Calu3 (cell line): ENCODE data around the gene SPTBN2. TPM values are rescaled to one million over a fixed set of nuclear protein-coding genes. Genes with fewer than 3 reads are reported as not detected.

Experiments used
- BruUV-seq: library from RNA; stranded (reverse); fragments of 400-500 nt; replicated peaks from 2 replicates; lab custom pipeline; 2021; lab: Mats Ljungman, UMichigan
- CTCF ChIA-PET: fragments of 300-600 bp; sonication (Branson Sonifier 250); formaldehyde crosslinking; loops from one replicate; lab custom pipeline; 2022; ENCODE audit warnings: antibody characterized with exemption; lab: Charles Lee
- DNase-seq: peaks from one replicate; pipeline ENCODE4 v3.0.0; 2022
- H3K27ac Mint-ChIP-seq: one replicate; pipeline ENCODE4 v1.8.0; 2022; ENCODE audit warnings: mixed read lengths; ENCODE audit not compliant: unreplicated experiment
- H3K27me3 Mint-ChIP-seq: one replicate; pipeline ENCODE4 v1.8.0; 2022; ENCODE audit warnings: mixed read lengths; ENCODE audit not compliant: unreplicated experiment
- H3K36me3 Mint-ChIP-seq: one replicate; pipeline ENCODE4 v1.8.0; 2022; ENCODE audit warnings: mild to moderate bottlenecking, moderate library complexity, mixed read lengths; ENCODE audit not compliant: insufficient read depth, unreplicated experiment
- H3K4me1 Mint-ChIP-seq: one replicate; pipeline ENCODE4 v1.8.0; 2022; ENCODE audit warnings: mild to moderate bottlenecking, low read depth, mixed read lengths; ENCODE audit not compliant: unreplicated experiment
- H3K4me3 Mint-ChIP-seq: one replicate; pipeline ENCODE4 v1.8.0; 2022; ENCODE audit warnings: mild to moderate bottlenecking, low read depth, moderate library complexity, mixed read lengths; ENCODE audit not compliant: unreplicated experiment
- H3K9me3 Mint-ChIP-seq: one replicate; pipeline ENCODE4 v1.8.0; 2022; ENCODE audit warnings: low read depth, mixed read lengths; ENCODE audit not compliant: unreplicated experiment
- CTCF ChIP-seq: fragments of 200-600 bp; IDR thresholded peaks from one replicate; pipeline ENCODE4 v1.8.0; 2022; ENCODE audit warnings: antibody characterized with exemption; ENCODE audit not compliant: unreplicated experiment
- intact Hi-C: fragments of 100-400 bp; cut with micrococcal nuclease; formaldehyde crosslinking; loops from one replicate; pipeline ENCODE4 v1.10.0; 2022; ENCODE audit not compliant: unreplicated experiment
- total RNA-seq: library from RNA; stranded (reverse); gene quantifications from 2 replicates; pipeline ENCODE4 v1.2.3, GENCODE V29; 2022

Gene SPTBN2
- total RNA-seq, 1 experiment from 2014 or later: 41.3 TPM

- BruUV-seq: no TSS peak
- intact Hi-C loops: no loop called here
- no peaks in the 10 kb centered on the region for H3K9me3 Mint-ChIP-seq
- peaks cover 27% of the 10 kb centered on the region for H3K36me3 Mint-ChIP-seq
- peaks cover 8% of the 10 kb centered on the region for H3K4me1 Mint-ChIP-seq
- CTCF ChIA-PET: no interaction called here
- DNase-seq: no peak
- TF ChIP-seq CTCF: no peak
- H3K27ac Mint-ChIP-seq: no peak overlapping the region
- no peaks in the 10 kb centered on the region for H3K27me3 Mint-ChIP-seq
- H3K4me3 Mint-ChIP-seq: no peak overlapping the region
Observed at GRCh38 chr11:66741153-66741552, 12.1 kb upstream of the SPTBN2 start.

GRCh38 chr11:66739983-66740382, 11.0 kb upstream of the SPTBN2 start:
- no peak overlapping the region for H3K27ac Mint-ChIP-seq
- TF ChIP-seq CTCF: no peak
- H3K27me3 Mint-ChIP-seq: peaks cover under 1% of the 10 kb centered on the region
- H3K4me1 Mint-ChIP-seq: peaks cover 8% of the 10 kb centered on the region
- intact Hi-C loops: no loop called here
- peaks cover 17% of the 10 kb centered on the region for H3K36me3 Mint-ChIP-seq
- DNase-seq: no peak
- no peak overlapping the region for H3K4me3 Mint-ChIP-seq
- CTCF ChIA-PET: interaction anchor here (0.5 kb wide), 1 partner anchor 124 kb away, joined by 3 read pairs; the partner anchor contains the start of gene RBM14
- no peaks in the 10 kb centered on the region for H3K9me3 Mint-ChIP-seq
- no TSS peak for BruUV-seq

- no peak overlapping the region for H3K4me3 Mint-ChIP-seq
- H3K9me3 Mint-ChIP-seq: no peaks in the 10 kb centered on the region
- DNase-seq: no peak
- H3K27ac Mint-ChIP-seq: no peak overlapping the region
- no peak for TF ChIP-seq CTCF
- CTCF ChIA-PET: no interaction called here
- H3K27me3 Mint-ChIP-seq: peaks cover 43% of the 10 kb centered on the region
- intact Hi-C loops: no loop called here
- no TSS peak for BruUV-seq
- H3K4me1 Mint-ChIP-seq: no peaks in the 10 kb centered on the region
- no peaks in the 10 kb centered on the region for H3K36me3 Mint-ChIP-seq
Observed at GRCh38 chr11:66734215-66734614, 5.2 kb upstream of the SPTBN2 start.

GRCh38 chr11:66729447-66729846, 431 bp upstream of the SPTBN2 start:
- DNase-seq: no peak
- Mint-ChIP-seq H3K9me3 (no peaks in the 10 kb centered on the region), H3K27ac (no peak overlapping the region), H3K27me3 (peaks cover 50% of the 10 kb centered on the region), H3K36me3 (peaks cover 19% of the 10 kb centered on the region), H3K4me1 (peaks cover 29% of the 10 kb centered on the region), H3K4me3 (no peak overlapping the region)
- intact Hi-C loops: no loop called here
- TF ChIP-seq CTCF: no peak
- CTCF ChIA-PET: no interaction called here
- BruUV-seq: no TSS peak
